Measurements from ENCODE around the gene CPN2.
A peak's percentile ranks its signal among the peaks of the same experiment; 100 is the strongest.

Gene CPN2

DNA sequence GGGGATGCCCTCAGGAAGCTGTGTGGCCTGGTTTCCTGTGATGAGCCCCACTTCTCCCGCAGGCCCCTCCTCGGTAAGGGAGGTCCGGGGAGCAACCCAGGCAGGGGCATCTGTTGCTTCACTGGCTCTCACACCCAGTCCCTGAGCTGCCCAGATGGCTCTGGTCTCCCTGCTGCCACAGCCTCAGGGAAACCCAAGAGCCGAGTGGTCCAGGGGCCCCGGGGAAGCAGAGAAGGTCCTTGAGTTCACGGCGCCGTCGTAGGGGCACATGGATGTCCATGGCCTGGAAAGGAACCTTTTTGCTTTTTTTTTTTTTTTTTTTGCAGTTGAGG lies 31.7 kb upstream of the CPN2 start:
- Histone ChIP-seq H3K4ac (ENCODE audit: low read depth in 1 of 2, low read length in 2 of 2) (no peak overlapping the region), H2AFZ (ENCODE audit: low read depth, low read length) (no peak overlapping the region), H2BK5ac (ENCODE audit: low read depth, low read length, poor library complexity, severe bottlenecking) (no peak overlapping the region), H2AK5ac (ENCODE audit: low read length, severe bottlenecking) (no peak overlapping the region), H3K9me3 (ENCODE audit: control insufficient read depth, low read length) (no peaks in the 10 kb centered on the region), H3K4me1 (ENCODE audit: control insufficient read depth, insufficient read depth, low read depth, low read length) (no peaks in the 10 kb centered on the region), H3K23ac (ENCODE audit: low read length in 2 of 2) (no peak overlapping the region), H3K4me2 (ENCODE audit: low read length, poor library complexity, severe bottlenecking) (no peak overlapping the region), H3K14ac (ENCODE audit: low read length in 2 of 2) (no peak overlapping the region), H3K79me1 (replicated peaks; ENCODE audit: low read length, poor library complexity, severe bottlenecking) (no peaks in the 10 kb centered on the region), H3K36me3 (ENCODE audit: control insufficient read depth in 1 of 2, insufficient read depth in 2 of 2, low read depth in 1 of 2, low read length in 2 of 2) (no peaks in the 10 kb centered on the region), H3K9ac (ENCODE audit: low read length) (no peak overlapping the region), H4K8ac (ENCODE audit: low read length) (no peak overlapping the region), H4K91ac (ENCODE audit: low read length) (no peak overlapping the region), H3K4me3 (ENCODE audit: insufficient read depth in 1 of 2, low read depth in 1 of 2, low read length in 2 of 2) (no peak overlapping the region), H2BK12ac (ENCODE audit: low read length in 2 of 2) (no peak overlapping the region), H2BK120ac (ENCODE audit: low read depth, low read length) (no peak overlapping the region), H3K27ac (ENCODE audit: low read length, poor library complexity, severe bottlenecking) (no peak overlapping the region), H3K27me3 (ENCODE audit: control insufficient read depth in 1 of 2, insufficient read depth in 1 of 2, low read length in 2 of 2) (peaks cover 64 to 72% of the 10 kb centered on the region in 2 experiments), H2BK15ac (ENCODE audit: low read depth, poor library complexity, severe bottlenecking) (no peak overlapping the region), H3K18ac (ENCODE audit: low read depth in 1 of 2, low read length in 2 of 2) (no peak overlapping the region)
- DNase-seq = no peak
- WGBS = 84% methylated on average over 9 of the region's 9 CpGs

DNA sequence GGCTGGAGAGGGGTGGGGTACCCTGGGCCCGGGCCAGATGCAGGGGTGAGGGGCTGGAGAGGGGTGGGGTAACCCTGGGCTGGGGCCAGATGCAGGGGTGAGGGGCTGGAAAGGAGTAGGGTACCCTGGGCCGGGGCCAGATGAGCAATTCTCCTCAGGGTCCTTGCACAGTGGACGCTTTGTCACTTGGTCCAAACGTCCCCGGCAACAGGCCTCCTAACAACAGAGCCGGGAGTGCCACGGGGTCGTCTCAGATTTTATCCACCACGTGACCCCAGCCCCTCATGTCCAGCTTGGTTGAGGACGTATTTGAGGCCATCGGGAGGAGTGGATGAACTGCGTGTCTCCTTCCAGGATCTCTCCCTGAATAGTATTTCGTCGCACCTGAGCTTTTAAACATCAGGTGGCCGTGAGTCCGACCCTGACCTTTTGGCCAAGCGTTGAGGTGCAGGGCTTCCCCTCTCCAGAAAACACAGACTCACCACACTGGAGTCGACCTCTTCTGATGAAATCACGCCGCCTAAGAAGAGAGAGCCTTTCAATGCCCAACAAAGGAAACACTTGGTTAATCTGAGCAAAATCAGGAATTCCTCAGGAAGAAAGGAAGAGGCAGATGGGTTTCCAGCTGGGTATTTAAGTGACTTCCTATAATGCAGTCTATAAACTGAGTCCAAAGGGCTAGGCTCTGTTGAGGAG lies 31.2 kb upstream of the CPN2 start:
- H2BK120ac ChIP-seq (ENCODE audit: low read depth, low read length) = no peak overlapping the region
- 87% methylated on average over 20 of the region's 20 CpGs for WGBS
- no peaks in the 10 kb centered on the region for H3K79me1 ChIP-seq (replicated peaks; ENCODE audit: low read length, poor library complexity, severe bottlenecking)
- no peak for DNase-seq
- no peak overlapping the region for H3K14ac ChIP-seq (ENCODE audit: low read length in 2 of 2)
- H3K4me2 ChIP-seq (ENCODE audit: low read length, poor library complexity, severe bottlenecking) = no peak overlapping the region
- no peak overlapping the region for H4K8ac ChIP-seq (ENCODE audit: low read length)
- H3K27ac ChIP-seq (ENCODE audit: low read length, poor library complexity, severe bottlenecking) = no peak overlapping the region
- no peak overlapping the region for H2BK5ac ChIP-seq (ENCODE audit: low read depth, low read length, poor library complexity, severe bottlenecking)
- no peaks in the 10 kb centered on the region for H3K36me3 ChIP-seq (ENCODE audit: control insufficient read depth in 1 of 2, insufficient read depth in 2 of 2, low read depth in 1 of 2, low read length in 2 of 2)
- no peak overlapping the region for H3K23ac ChIP-seq (ENCODE audit: low read length in 2 of 2)
- no peak overlapping the region for H3K4me3 ChIP-seq (ENCODE audit: insufficient read depth in 1 of 2, low read depth in 1 of 2, low read length in 2 of 2)
- H2BK12ac ChIP-seq (ENCODE audit: low read length in 2 of 2) = no peak overlapping the region
- H3K18ac ChIP-seq (ENCODE audit: low read depth in 1 of 2, low read length in 2 of 2) = no peak overlapping the region
- H4K91ac ChIP-seq (ENCODE audit: low read length) = no peak overlapping the region
- H3K4me1 ChIP-seq (ENCODE audit: control insufficient read depth, insufficient read depth, low read depth, low read length) = no peaks in the 10 kb centered on the region
- no peak overlapping the region for H2AFZ ChIP-seq (ENCODE audit: low read depth, low read length)
- H2AK5ac ChIP-seq (ENCODE audit: low read length, severe bottlenecking) = no peak overlapping the region
- H3K9ac ChIP-seq (ENCODE audit: low read length) = no peak overlapping the region
- no peaks in the 10 kb centered on the region for H3K9me3 ChIP-seq (ENCODE audit: control insufficient read depth, low read length)
- H2BK15ac ChIP-seq (ENCODE audit: low read depth, poor library complexity, severe bottlenecking) = no peak overlapping the region
- no peak overlapping the region for H3K4ac ChIP-seq (ENCODE audit: low read depth in 1 of 2, low read length in 2 of 2)
- peaks cover 62 to 71% of the 10 kb centered on the region in 2 experiments for H3K27me3 ChIP-seq (ENCODE audit: control insufficient read depth in 1 of 2, insufficient read depth in 1 of 2, low read length in 2 of 2)

DNA sequence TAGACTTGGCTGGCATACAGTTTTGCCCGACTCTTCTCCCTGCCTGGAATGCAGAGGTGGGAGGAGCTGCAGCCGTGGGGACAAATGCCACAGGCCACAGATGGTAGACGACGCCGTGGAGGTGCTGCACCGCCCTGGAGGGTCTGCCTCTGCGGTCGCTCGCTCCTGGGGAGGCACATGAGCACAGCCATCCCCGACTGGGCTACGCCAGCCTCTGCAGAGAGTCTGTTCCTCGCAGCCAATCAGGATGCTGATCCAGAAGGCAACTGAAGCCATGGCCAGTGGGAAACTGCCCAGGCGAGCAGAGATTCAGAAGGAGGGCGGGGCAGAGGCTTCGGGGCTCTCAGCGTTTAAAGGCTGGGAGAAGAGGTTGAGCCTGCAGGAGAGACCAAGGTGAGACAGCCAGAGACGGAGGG lies 30.3 kb upstream of the CPN2 start:
- H3K9ac ChIP-seq (ENCODE audit: low read length) = no peak overlapping the region
- no peak overlapping the region for H3K18ac ChIP-seq (ENCODE audit: low read depth in 1 of 2, low read length in 2 of 2)
- no peak overlapping the region for H3K14ac ChIP-seq (ENCODE audit: low read length in 2 of 2)
- no peaks in the 10 kb centered on the region for H3K79me1 ChIP-seq (replicated peaks; ENCODE audit: low read length, poor library complexity, severe bottlenecking)
- H2BK15ac ChIP-seq (ENCODE audit: low read depth, poor library complexity, severe bottlenecking) = no peak overlapping the region
- H3K4me1 ChIP-seq (ENCODE audit: control insufficient read depth, insufficient read depth, low read depth, low read length) = no peaks in the 10 kb centered on the region
- H3K4me2 ChIP-seq (ENCODE audit: low read length, poor library complexity, severe bottlenecking) = no peak overlapping the region
- no peak overlapping the region for H3K23ac ChIP-seq (ENCODE audit: low read length in 2 of 2)
- no peak for DNase-seq
- H2AFZ ChIP-seq (ENCODE audit: low read depth, low read length) = no peak overlapping the region
- H2BK120ac ChIP-seq (ENCODE audit: low read depth, low read length) = no peak overlapping the region
- H2BK12ac ChIP-seq (ENCODE audit: low read length in 2 of 2) = no peak overlapping the region
- H2AK5ac ChIP-seq (ENCODE audit: low read length, severe bottlenecking) = no peak overlapping the region
- H3K27me3 ChIP-seq (ENCODE audit: control insufficient read depth in 1 of 2, insufficient read depth in 1 of 2, low read length in 2 of 2) = peaks cover 53 to 62% of the 10 kb centered on the region in 2 experiments
- peak overlapping the region in 1 of 2 experiments; percentile 54 for H3K4ac ChIP-seq (ENCODE audit: low read depth in 1 of 2, low read length in 2 of 2)
- no peak overlapping the region for H3K27ac ChIP-seq (ENCODE audit: low read length, poor library complexity, severe bottlenecking)
- no peak overlapping the region for H2BK5ac ChIP-seq (ENCODE audit: low read depth, low read length, poor library complexity, severe bottlenecking)
- H4K8ac ChIP-seq (ENCODE audit: low read length) = no peak overlapping the region
- no peak overlapping the region for H3K4me3 ChIP-seq (ENCODE audit: insufficient read depth in 1 of 2, low read depth in 1 of 2, low read length in 2 of 2)
- no peaks in the 10 kb centered on the region for H3K36me3 ChIP-seq (ENCODE audit: control insufficient read depth in 1 of 2, insufficient read depth in 2 of 2, low read depth in 1 of 2, low read length in 2 of 2)
- WGBS = 83% methylated on average over 17 of the region's 17 CpGs
- H3K9me3 ChIP-seq (ENCODE audit: control insufficient read depth, low read length) = no peaks in the 10 kb centered on the region
- no peak overlapping the region for H4K91ac ChIP-seq (ENCODE audit: low read length)

DNA sequence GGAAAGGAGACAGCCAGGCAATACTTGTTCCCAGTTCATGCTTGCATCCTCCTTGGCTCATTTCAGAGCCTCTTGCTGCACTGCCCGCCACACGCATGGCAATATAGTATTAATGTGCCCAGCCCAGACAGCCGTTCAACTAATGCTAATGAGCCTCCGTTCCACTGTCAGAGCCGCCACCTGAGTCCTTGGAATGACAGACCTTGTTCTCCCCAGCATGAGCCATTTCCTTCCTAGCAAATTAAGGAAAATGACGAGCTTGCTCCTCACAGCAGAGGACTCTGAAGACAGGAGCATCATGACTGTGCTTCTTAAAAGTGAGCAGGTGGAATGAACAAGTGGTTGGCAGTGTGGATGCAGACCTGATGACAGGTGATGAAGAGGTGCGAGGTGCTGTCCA lies 29.2 kb upstream of the CPN2 start:
- Histone ChIP-seq H3K4ac (ENCODE audit: low read depth in 1 of 2, low read length in 2 of 2) (no peak overlapping the region), H3K36me3 (ENCODE audit: control insufficient read depth in 1 of 2, insufficient read depth in 2 of 2, low read depth in 1 of 2, low read length in 2 of 2) (no peaks in the 10 kb centered on the region), H3K18ac (ENCODE audit: low read depth in 1 of 2, low read length in 2 of 2) (no peak overlapping the region), H2BK5ac (ENCODE audit: low read depth, low read length, poor library complexity, severe bottlenecking) (no peak overlapping the region), H3K9me3 (ENCODE audit: control insufficient read depth, low read length) (no peaks in the 10 kb centered on the region), H3K79me1 (replicated peaks; ENCODE audit: low read length, poor library complexity, severe bottlenecking) (no peaks in the 10 kb centered on the region), H4K91ac (ENCODE audit: low read length) (no peak overlapping the region), H3K9ac (ENCODE audit: low read length) (no peak overlapping the region), H3K14ac (ENCODE audit: low read length in 2 of 2) (no peak overlapping the region), H2BK12ac (ENCODE audit: low read length in 2 of 2) (no peak overlapping the region), H2BK15ac (ENCODE audit: low read depth, poor library complexity, severe bottlenecking) (no peak overlapping the region), H2BK120ac (ENCODE audit: low read depth, low read length) (no peak overlapping the region), H2AK5ac (ENCODE audit: low read length, severe bottlenecking) (no peak overlapping the region), H4K8ac (ENCODE audit: low read length) (no peak overlapping the region), H3K4me1 (ENCODE audit: control insufficient read depth, insufficient read depth, low read depth, low read length) (no peaks in the 10 kb centered on the region), H3K23ac (ENCODE audit: low read length in 2 of 2) (no peak overlapping the region), H3K27ac (ENCODE audit: low read length, poor library complexity, severe bottlenecking) (no peak overlapping the region), H3K27me3 (ENCODE audit: control insufficient read depth in 1 of 2, insufficient read depth in 1 of 2, low read length in 2 of 2) (peaks cover 51 to 53% of the 10 kb centered on the region in 2 experiments), H2AFZ (ENCODE audit: low read depth, low read length) (no peak overlapping the region), H3K4me2 (ENCODE audit: low read length, poor library complexity, severe bottlenecking) (no peak overlapping the region), H3K4me3 (ENCODE audit: insufficient read depth in 1 of 2, low read depth in 1 of 2, low read length in 2 of 2) (no peak overlapping the region)
- WGBS = 91% methylated on average over 7 of the region's 7 CpGs
- DNase-seq = no peak

Data from mesenchymal stem cell (in vitro differentiated cells and primary cell).